Natural killer cell (primary cell): Measurements from ENCODE around the gene TBX21. TPM values are rescaled to one million over a fixed set of nuclear protein-coding genes. Genes with fewer than 3 reads are reported as not detected.

Experiments used
- ATAC-seq, 3 donors: fragments of 150-1000 bp in 2 of 3; fragments of 200-7000 bp in 1 of 3; cut with Tn5 transposase; 1 replicate in 1 of 3; 2 replicates in 2 of 3; pipeline ENCODE4 v1.10.0; 2021; ENCODE audit warnings: mild to moderate bottlenecking in 2 of 3, moderate library complexity in 2 of 3
- DNase-seq, 2 donors: peaks; one replicate each; pipeline versions ENCODE4 v3.0.0 to v3.0.0-alpha.2; 2013 to 2021; ENCODE audit warnings: mixed read lengths in 1 of 2
- H3K27ac ChIP-seq: one replicate; pipeline ENCODE4 v1.5.1; 2013; ENCODE audit warnings: mild to moderate bottlenecking, low read length
- H3K27me3 ChIP-seq: one replicate; pipeline ENCODE4 v1.6.1; 2013; ENCODE audit warnings: low read length; ENCODE audit not compliant: control insufficient read depth, insufficient read depth
- H3K36me3 ChIP-seq: one replicate; pipeline ENCODE4 v1.6.1; 2013; ENCODE audit warnings: low read length; ENCODE audit not compliant: control insufficient read depth, insufficient read depth
- H3K4me1 ChIP-seq: one replicate; pipeline ENCODE4 v1.6.1; 2013; ENCODE audit warnings: low read length; ENCODE audit not compliant: control insufficient read depth, insufficient read depth
- H3K4me3 ChIP-seq: one replicate; pipeline ENCODE4 v1.5.1; 2013; ENCODE audit warnings: low read length
- H3K9me3 ChIP-seq: one replicate; pipeline ENCODE4 v1.6.1; 2013; ENCODE audit warnings: low read length; ENCODE audit not compliant: control insufficient read depth, insufficient read depth
- H3K27ac Mint-ChIP-seq, 2 donors: one replicate each; pipeline ENCODE4 v1.8.0; 2022; ENCODE audit warnings: mild to moderate bottlenecking in 2 of 2, mixed read lengths in 2 of 2, moderate library complexity in 1 of 2
- H3K27me3 Mint-ChIP-seq, 2 donors: one replicate each; pipeline ENCODE4 v1.8.0; 2022; ENCODE audit warnings: low read depth in 2 of 2, mixed read lengths in 2 of 2
- H3K36me3 Mint-ChIP-seq: one replicate; pipeline ENCODE4 v1.8.0; 2022; ENCODE audit warnings: mixed read lengths
- H3K4me1 Mint-ChIP-seq, 2 donors: one replicate each; pipeline ENCODE4 v1.8.0; 2022; ENCODE audit warnings: mixed read lengths in 2 of 2
- H3K4me3 Mint-ChIP-seq: one replicate; pipeline ENCODE4 v1.8.0; 2022; ENCODE audit warnings: mild to moderate bottlenecking, moderate library complexity, mixed read lengths
- H3K9me3 Mint-ChIP-seq, 2 donors: one replicate each; pipeline ENCODE4 v1.8.0; 2022; ENCODE audit warnings: mixed read lengths in 2 of 2
- WGBS: methylation state at CpG from one replicate; pipeline ENCODE4 v1.1.7; 2013; ENCODE audit warnings: missing lambda C conversion rate; ENCODE audit not compliant: insufficient coverage; 5-methylcytosine and 5-hydroxymethylcytosine counted together
- intact Hi-C: fragments of 100-400 bp; cut with micrococcal nuclease; formaldehyde crosslinking; loops from one replicate; pipeline ENCODE4 v1.14.2; 2022
- total RNA-seq, 4 donors: library from RNA; stranded (reverse); fragments of 120-200 nt in 1 of 4; gene quantifications; one replicate each; pipeline versions ENCODE4 v1.2.3 to v1.2.4, GENCODE V29; 2013 to 2022
- TF ChIP-seq, protein P1 (sequence below): fragments of 200-600 bp; IDR thresholded peaks from one replicate; pipeline ENCODE4 v1.8.0; 2022; ENCODE audit warnings: antibody characterized with exemption

TBX21 gene
- total RNA-seq, 3 donors from 2014 or later (not counting 1 experiment from before 2014, with no cell fraction given): 234 to 328 (median 257) TPM

DNA sequence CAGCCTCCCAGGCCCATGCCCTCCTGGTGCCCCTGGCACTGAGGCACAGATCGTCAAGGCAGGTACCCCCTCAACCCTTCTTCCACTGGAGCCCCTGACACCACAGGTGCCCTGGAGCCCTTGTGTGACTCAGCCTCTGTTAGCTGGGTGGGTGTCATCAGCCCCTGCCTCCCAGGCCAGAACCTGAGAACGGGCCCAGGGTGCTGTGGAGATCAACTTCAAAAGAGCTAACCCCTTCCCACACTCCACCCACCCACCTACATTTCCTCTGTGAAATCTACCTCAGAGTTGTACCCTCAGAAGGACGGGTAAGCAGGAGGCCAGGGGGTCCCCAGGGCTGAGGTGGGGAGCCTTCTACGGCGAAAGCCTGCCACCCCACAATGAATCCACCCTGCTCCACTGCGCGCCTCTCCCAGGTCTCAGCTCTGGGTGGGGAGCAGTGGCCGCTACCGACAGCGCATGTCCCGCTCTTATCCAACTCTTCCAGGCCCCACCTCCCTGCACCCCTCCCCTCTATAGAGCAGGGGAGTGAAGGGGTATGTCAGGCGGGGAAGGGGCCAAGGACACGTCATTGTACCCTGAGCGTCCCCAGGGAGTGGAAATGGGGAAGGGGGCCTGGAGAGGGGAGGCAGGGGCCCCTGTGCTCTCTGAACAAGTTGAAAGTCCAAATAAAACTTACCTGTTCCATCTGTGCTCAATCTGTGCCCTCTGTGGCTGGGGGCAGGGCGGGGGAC lies 21.5 kb upstream of the TBX21 start:
- Histone ChIP-seq H3K27me3 (no peaks in the 10 kb centered on the region), H3K9me3 (no peaks in the 10 kb centered on the region), H3K36me3 (peaks cover 19% of the 10 kb centered on the region), H3K27ac (peak overlapping the region; percentile 81), H3K4me3 (no peak overlapping the region), H3K4me1 (peaks cover 91% of the 10 kb centered on the region)
- Mint-ChIP-seq H3K36me3 (no peaks in the 10 kb centered on the region), H3K4me1 (peaks cover 70 to 86% of the 10 kb centered on the region in 2 donors), H3K27ac (peak overlapping the region; percentile 89 to 93), H3K9me3 (no peaks in the 10 kb centered on the region), H3K27me3 (no peaks in the 10 kb centered on the region), H3K4me3 (peak overlapping the region; percentile 37)
- DNase-seq: no peak
- intact Hi-C loops: no loop called here
- TF ChIP-seq, protein P1, sequence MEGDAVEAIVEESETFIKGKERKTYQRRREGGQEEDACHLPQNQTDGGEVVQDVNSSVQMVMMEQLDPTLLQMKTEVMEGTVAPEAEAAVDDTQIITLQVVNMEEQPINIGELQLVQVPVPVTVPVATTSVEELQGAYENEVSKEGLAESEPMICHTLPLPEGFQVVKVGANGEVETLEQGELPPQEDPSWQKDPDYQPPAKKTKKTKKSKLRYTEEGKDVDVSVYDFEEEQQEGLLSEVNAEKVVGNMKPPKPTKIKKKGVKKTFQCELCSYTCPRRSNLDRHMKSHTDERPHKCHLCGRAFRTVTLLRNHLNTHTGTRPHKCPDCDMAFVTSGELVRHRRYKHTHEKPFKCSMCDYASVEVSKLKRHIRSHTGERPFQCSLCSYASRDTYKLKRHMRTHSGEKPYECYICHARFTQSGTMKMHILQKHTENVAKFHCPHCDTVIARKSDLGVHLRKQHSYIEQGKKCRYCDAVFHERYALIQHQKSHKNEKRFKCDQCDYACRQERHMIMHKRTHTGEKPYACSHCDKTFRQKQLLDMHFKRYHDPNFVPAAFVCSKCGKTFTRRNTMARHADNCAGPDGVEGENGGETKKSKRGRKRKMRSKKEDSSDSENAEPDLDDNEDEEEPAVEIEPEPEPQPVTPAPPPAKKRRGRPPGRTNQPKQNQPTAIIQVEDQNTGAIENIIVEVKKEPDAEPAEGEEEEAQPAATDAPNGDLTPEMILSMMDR: no peak
- 72% methylated on average over 10 of the region's 15 CpGs for WGBS
- no peak for ATAC-seq

DNA sequence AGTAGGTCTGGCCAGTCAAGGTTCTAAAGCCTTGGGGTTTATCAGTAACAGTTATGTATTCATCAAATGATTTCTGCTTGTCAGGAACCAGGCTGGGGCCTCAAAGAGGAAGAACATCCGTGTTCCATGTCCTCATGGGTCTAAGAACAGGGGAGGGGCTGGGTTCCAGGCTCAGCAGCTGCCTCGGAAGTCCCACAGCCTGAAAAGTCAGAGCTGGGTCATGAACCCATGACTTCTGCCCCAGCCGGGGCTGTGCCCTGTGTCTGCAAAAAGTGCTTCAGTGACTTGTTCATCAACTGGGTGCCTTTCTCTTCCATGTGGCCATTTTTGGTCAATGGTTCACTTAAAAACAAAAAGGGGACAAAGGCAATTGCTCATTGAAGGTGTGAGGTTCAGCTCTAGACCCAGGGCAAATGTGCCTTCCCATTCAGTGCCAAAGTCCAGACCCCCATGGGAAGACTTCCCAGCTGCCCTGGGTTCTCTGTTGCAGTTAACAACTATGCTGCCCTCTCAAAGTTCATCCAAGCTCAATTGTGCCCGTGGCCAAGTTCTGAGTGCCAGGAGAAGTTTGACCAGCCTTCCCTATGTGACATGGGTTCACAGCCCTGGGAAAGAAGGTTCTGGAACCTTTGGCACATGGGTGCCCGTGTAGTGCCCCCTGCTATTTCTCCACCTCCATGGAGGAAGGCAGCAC lies 20.6 kb upstream of the TBX21 start:
- H3K27ac Mint-ChIP-seq: peak overlapping the region; percentile 89 to 93
- WGBS: 67% methylated on average over 5 of the region's 5 CpGs
- no peak for DNase-seq
- Histone ChIP-seq H3K27me3 (no peaks in the 10 kb centered on the region), H3K9me3 (no peaks in the 10 kb centered on the region), H3K36me3 (peaks cover 19% of the 10 kb centered on the region), H3K4me1 (peaks cover 91% of the 10 kb centered on the region), H3K4me3 (no peak overlapping the region), H3K27ac (peak overlapping the region; percentile 81)
- H3K4me3 Mint-ChIP-seq: peak overlapping the region; percentile 72
- no peaks in the 10 kb centered on the region for H3K9me3 Mint-ChIP-seq
- intact Hi-C loops: no loop called here
- no peaks in the 10 kb centered on the region for H3K36me3 Mint-ChIP-seq
- ATAC-seq: no peak
- H3K4me1 Mint-ChIP-seq: peaks cover 70 to 86% of the 10 kb centered on the region in 2 donors
- H3K27me3 Mint-ChIP-seq: no peaks in the 10 kb centered on the region
- TF ChIP-seq, protein P1: no peak

DNA sequence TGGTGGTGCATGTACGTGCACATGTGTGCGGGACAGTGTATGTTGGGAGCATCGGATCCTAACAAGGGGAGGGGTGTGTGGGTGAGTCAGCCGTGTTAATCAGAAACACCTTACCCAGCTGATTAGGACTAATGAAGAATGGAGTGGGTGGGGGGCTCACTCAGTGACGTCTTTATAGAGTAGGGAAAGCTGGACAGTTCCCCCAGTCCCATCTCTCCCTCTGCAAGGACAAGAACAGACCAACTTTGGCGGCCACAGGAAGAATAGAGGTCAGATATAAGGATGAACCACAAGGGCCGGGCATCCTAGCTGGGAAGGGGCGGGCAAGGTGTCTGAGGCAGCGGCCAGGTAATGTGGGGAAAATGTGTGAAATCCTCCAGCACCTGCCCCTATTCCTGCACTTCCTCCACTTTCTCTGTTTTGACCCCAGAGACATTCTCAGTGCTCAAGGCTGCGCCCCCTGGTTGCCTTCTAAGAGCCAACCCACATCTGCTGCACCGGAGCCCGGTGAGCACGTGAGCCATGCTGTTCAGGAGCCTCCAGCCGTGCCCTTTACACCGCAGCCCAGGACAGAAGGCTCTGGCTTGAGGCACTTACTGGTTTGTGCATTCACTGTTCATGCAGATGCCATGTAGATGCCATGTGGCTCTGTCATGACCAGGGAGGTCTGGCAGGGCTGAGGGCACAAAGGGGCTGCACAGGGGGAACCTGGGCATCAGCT lies 18.9 kb upstream of the TBX21 start:
- H3K9me3 ChIP-seq: no peaks in the 10 kb centered on the region
- intact Hi-C loops: loop anchor here (1.0 kb wide), 1 partner anchor 15 kb away; no protein-coding TSS in a partner anchor
- peaks cover 19% of the 10 kb centered on the region for H3K36me3 ChIP-seq
- peaks cover 98% of the 10 kb centered on the region for H3K4me1 ChIP-seq
- TF ChIP-seq, protein P1: peak; percentile 32
- H3K27me3 ChIP-seq: no peaks in the 10 kb centered on the region
- peak in 1 of 2 donors; percentile 67 for DNase-seq
- peak; percentile 31 to 57 (median 45) for ATAC-seq
- Mint-ChIP-seq H3K9me3 (no peaks in the 10 kb centered on the region), H3K4me3 (peak overlapping the region; percentile 89), H3K27ac (peak overlapping the region; percentile 89 to 93), H3K4me1 (peaks cover 81 to 99% of the 10 kb centered on the region in 2 donors), H3K27me3 (no peaks in the 10 kb centered on the region), H3K36me3 (no peaks in the 10 kb centered on the region)
- WGBS: 34% methylated on average over 10 of the region's 15 CpGs
- H3K4me3 ChIP-seq: peak overlapping the region; percentile 14
- peak overlapping the region; percentile 81 for H3K27ac ChIP-seq
